ENCODE data around the gene SHISAL1. TPM values are rescaled to one million over a fixed set of nuclear protein-coding genes. Genes with fewer than 3 reads are reported as not detected.

Gene SHISAL1
- total and polyA plus RNA-seq, 10 donors = 0.10 to 0.47 (median 0.22) TPM

DNA sequence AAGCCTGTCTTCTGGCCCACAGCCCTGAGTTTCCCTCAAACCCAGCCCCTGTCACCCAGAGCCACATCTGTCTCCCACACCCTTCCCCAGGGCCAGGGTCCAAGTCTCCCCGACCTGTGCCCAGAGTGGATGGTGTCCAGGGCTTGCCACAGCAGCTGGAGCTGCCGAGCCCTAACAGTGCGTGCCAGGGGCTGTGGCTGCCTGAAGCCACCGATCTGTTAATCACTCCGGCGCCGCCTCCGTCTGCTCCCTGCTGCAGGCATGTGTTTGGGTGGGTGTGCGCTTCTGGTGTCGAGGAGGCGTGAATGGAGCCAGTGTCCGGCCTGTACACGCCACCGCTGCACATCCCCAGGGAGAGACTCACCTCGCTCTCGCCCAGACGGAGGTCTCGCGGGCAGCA lies 26.1 kb downstream of the SHISAL1 start:
- DNase-seq = no peak
- Histone ChIP-seq H3K4me1 (peaks cover 0 to 10% (median 1%) of the 10 kb centered on the region in 6 donors), H3K4me3 (no peak overlapping the region), H3K27ac (no peak overlapping the region), H3K36me3 (no peaks in the 10 kb centered on the region), H3K9me3 (no peaks in the 10 kb centered on the region), H3K27me3 (replicated peaks in 1 of 7) (peaks cover 0 to 84% (median 6%) of the 10 kb centered on the region in 7 donors)
- TF ChIP-seq POLR2A (IDR thresholded peaks at IDR 0.05) (no peak), POLR2AphosphoS5 (IDR thresholded peaks at IDR 0.05) (no peak)
- TF ChIP-seq, protein P1, sequence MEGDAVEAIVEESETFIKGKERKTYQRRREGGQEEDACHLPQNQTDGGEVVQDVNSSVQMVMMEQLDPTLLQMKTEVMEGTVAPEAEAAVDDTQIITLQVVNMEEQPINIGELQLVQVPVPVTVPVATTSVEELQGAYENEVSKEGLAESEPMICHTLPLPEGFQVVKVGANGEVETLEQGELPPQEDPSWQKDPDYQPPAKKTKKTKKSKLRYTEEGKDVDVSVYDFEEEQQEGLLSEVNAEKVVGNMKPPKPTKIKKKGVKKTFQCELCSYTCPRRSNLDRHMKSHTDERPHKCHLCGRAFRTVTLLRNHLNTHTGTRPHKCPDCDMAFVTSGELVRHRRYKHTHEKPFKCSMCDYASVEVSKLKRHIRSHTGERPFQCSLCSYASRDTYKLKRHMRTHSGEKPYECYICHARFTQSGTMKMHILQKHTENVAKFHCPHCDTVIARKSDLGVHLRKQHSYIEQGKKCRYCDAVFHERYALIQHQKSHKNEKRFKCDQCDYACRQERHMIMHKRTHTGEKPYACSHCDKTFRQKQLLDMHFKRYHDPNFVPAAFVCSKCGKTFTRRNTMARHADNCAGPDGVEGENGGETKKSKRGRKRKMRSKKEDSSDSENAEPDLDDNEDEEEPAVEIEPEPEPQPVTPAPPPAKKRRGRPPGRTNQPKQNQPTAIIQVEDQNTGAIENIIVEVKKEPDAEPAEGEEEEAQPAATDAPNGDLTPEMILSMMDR (IDR thresholded peaks at IDR 0.05 in 8 of 11, conservative IDR thresholded peaks at IDR 0.05 in 3 of 11) = no peak
- 91 to 93% (median 92%) methylated on average over 14 to 19 of the region's 19 CpGs for WGBS, 5 donors
- intact Hi-C loops (cut with DNase I; ENCODE audit: low total_unique reads) = no loop called here

DNA sequence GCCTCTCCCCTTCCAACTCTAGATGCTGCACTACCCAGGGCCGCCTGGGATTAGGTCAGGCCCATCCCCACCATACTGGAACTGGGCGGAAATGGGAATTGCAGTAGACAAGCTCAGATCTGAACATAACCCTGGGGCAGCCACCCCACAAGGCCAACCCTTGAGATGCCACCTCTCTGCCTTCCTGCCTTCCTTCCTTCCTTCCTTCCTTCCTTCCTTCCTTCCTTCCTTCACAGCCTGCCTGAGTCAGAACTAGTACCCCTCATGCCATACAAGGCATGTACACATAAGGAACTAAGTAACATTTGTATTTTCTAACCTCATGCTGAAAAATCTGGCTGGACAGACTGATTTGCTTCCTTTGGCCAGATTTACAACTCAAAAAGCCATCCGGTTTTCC lies 28.0 kb downstream of the SHISAL1 start:
- no peak overlapping the region for H3K4me3 ChIP-seq
- no peaks in the 10 kb centered on the region for H3K4me1 ChIP-seq
- 36 to 69% (median 56%) methylated on average over 3 of the region's 3 CpGs for WGBS, 5 donors
- TF ChIP-seq, protein P1 (IDR thresholded peaks at IDR 0.05 in 8 of 11, conservative IDR thresholded peaks at IDR 0.05 in 3 of 11) = no peak
- TF ChIP-seq POLR2AphosphoS5 (IDR thresholded peaks at IDR 0.05) (no peak), POLR2A (IDR thresholded peaks at IDR 0.05) (no peak)
- H3K9me3 ChIP-seq = no peaks in the 10 kb centered on the region
- DNase-seq = no peak
- H3K36me3 ChIP-seq = no peaks in the 10 kb centered on the region
- intact Hi-C loops (cut with DNase I; ENCODE audit: low total_unique reads) = no loop called here
- H3K27ac ChIP-seq = no peak overlapping the region
- peaks cover 0 to 83% (median 7%) of the 10 kb centered on the region in 7 donors for H3K27me3 ChIP-seq (replicated peaks in 1 of 7)

DNA sequence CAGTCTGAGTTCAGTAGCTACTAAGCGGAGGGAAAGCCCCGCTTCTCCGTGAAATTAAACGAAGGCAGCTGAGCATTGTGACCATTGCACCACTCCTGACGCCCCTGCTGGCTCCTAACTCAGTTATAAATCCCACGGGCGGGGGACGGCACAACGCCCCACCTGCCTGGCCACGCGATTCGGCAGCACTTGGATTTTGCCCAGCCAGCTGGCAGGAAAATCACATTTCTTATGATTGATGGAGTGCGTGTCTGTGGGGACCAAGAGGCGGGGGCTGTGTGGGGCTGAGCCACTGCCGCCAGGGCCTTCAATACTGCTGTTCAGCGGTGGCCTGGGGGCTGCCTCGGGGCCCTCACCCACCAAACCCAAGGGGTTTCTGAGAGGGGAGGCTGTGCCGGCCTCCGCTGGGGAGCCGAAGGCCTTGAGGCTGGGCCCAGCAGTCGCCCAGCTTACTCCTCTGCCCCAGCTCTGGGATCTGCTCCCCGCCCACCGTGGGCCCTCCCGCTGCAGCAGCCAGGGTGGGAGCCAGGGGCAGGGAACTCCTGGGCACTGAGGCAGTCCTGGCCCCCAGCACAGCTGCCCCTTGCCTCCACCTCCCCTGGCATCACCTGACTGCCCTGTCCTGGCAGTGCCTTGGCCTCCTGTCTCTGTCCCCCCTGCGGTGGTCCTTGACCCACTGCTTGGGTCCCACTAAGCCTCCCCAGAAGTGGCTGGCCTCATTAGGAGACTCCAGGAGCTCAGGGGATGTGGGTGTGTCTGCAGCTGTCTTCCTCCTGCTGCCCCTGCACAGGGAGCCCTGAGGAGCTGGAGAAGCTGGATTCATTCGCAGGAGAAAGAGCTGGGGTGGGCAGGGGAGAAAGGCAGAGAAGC lies 30.7 kb downstream of the SHISAL1 start:
- no peak overlapping the region for H3K4me3 ChIP-seq
- H3K4me1 ChIP-seq = no peaks in the 10 kb centered on the region
- TF ChIP-seq, protein P1 (IDR thresholded peaks at IDR 0.05 in 8 of 11, conservative IDR thresholded peaks at IDR 0.05 in 3 of 11) = no peak
- TF ChIP-seq POLR2A (IDR thresholded peaks at IDR 0.05) = no peak
- no peak for TF ChIP-seq POLR2AphosphoS5 (IDR thresholded peaks at IDR 0.05)
- H3K27ac ChIP-seq = no peak overlapping the region
- H3K9me3 ChIP-seq = no peaks in the 10 kb centered on the region
- intact Hi-C loops (cut with DNase I; ENCODE audit: low total_unique reads) = no loop called here
- 70 to 80% (median 77%) methylated on average over 13 to 26 of the region's 26 CpGs for WGBS, 5 donors
- no peaks in the 10 kb centered on the region for H3K36me3 ChIP-seq
- DNase-seq = no peak
- peaks cover 0 to 86% (median 7%) of the 10 kb centered on the region in 7 donors for H3K27me3 ChIP-seq (replicated peaks in 1 of 7)

DNA sequence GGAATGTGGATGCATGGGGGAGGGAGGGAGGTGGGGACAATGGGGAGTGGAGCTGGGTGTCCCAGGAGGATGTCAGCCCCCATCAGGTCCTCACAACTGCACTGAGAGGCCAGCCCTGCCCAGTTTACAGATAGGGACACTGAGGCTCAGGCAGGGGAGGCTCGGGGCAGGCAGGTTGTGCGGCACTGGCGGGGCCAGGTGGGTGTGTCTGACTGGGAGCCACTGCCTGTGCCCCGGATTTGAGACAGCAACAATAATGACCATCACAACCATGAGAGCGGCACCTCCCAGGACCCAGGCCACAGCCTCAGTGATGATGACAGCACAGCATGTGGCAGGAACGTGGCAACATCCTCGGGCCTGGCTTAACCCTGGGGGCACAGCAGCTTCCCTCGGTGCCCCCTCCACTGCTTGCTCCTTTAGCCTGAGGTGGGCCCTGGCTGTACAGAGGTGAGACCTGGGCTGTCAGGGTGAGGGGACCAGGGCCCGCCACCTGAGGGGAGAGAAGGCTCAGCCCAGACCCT lies 32.0 kb downstream of the SHISAL1 start:
- 81 to 89% (median 84%) methylated on average over 4 to 9 of the region's 9 CpGs for WGBS, 5 donors
- Histone ChIP-seq H3K9me3 (no peaks in the 10 kb centered on the region), H3K27me3 (replicated peaks in 1 of 7) (peaks cover 0 to 82% (median 7%) of the 10 kb centered on the region in 7 donors), H3K4me1 (no peaks in the 10 kb centered on the region), H3K27ac (no peak overlapping the region), H3K36me3 (no peaks in the 10 kb centered on the region), H3K4me3 (no peak overlapping the region)
- no peak for DNase-seq
- TF ChIP-seq POLR2A (IDR thresholded peaks at IDR 0.05) = no peak
- TF ChIP-seq POLR2AphosphoS5 (IDR thresholded peaks at IDR 0.05) = no peak
- TF ChIP-seq, protein P1 (IDR thresholded peaks at IDR 0.05 in 8 of 11, conservative IDR thresholded peaks at IDR 0.05 in 3 of 11) = no peak
- intact Hi-C loops (cut with DNase I; ENCODE audit: low total_unique reads) = no loop called here
